ENCODE measurements around the gene MTMR4.
"Not testable (repeated sequence)": the region's sequence is repeated elsewhere in the genome, so short reads cannot be mapped to it uniquely, and the experiment has no call there.

MTMR4 gene

GRCh38 chr17:58513965-58514769 is at the start of gene MTMR4:
MTMR4 (minus strand) TSS chr17:58514638; CDS start chr17:58514407, 231 bp downstream.
- DNase-seq = peak; percentile 80 to 87

- DNase-seq = no peak
These were observed 46.1 kb upstream of the MTMR4 start for GRCh38 chr17:58560511-58560910.

GRCh38 chr17:58557981-58558380 is 43.5 kb upstream of the MTMR4 start:
- DNase-seq = no peak

GRCh38 chr17:58556833-58557250 is 42.4 kb upstream of the MTMR4 start:
- DNase-seq = no peak

- DNase-seq = not testable (repeated sequence)
These were observed 40.7 kb upstream of the MTMR4 start for GRCh38 chr17:58555109-58555508.

- DNase-seq = no peak
These were observed 26.8 kb upstream of the MTMR4 start for GRCh38 chr17:58541249-58541648.

GRCh38 chr17:58539698-58540097 is 25.3 kb upstream of the MTMR4 start:
- DNase-seq = no peak

GRCh38 chr17:58538811-58539409 is 24.5 kb upstream of the MTMR4 start:
- no peak for DNase-seq

GRCh38 chr17:58537266-58537665 is 22.8 kb upstream of the MTMR4 start:
- DNase-seq = no peak

GRCh38 chr17:58536542-58536941 is 22.1 kb upstream of the MTMR4 start:
- no peak for DNase-seq

GRCh38 chr17:58535431-58535830 is 21.0 kb upstream of the MTMR4 start:
- no peak for DNase-seq

- DNase-seq = no peak
These were observed 20.5 kb upstream of the MTMR4 start for GRCh38 chr17:58534901-58535421.

GRCh38 chr17:58534331-58534730 is 19.9 kb upstream of the MTMR4 start:
- DNase-seq = no peak

GRCh38 chr17:58533616-58534188 is 19.3 kb upstream of the MTMR4 start:
- no peak for DNase-seq

- DNase-seq = no peak
These were observed 18.1 kb upstream of the MTMR4 start for GRCh38 chr17:58532555-58532951.

- DNase-seq = peak; percentile 45 to 52
These were observed 17.5 kb upstream of the MTMR4 start for GRCh38 chr17:58531661-58532554.

GRCh38 chr17:58531122-58531521 is 16.7 kb upstream of the MTMR4 start:
- no peak for DNase-seq

GRCh38 chr17:58530655-58531054 is 16.2 kb upstream of the MTMR4 start:
- DNase-seq = no peak

- DNase-seq = no peak
These were observed 14.8 kb upstream of the MTMR4 start for GRCh38 chr17:58529275-58529674.

- DNase-seq = no peak
These were observed 14.0 kb upstream of the MTMR4 start for GRCh38 chr17:58528443-58528842.

GRCh38 chr17:58527949-58528348 is 13.5 kb upstream of the MTMR4 start:
- no peak for DNase-seq

GRCh38 chr17:58527306-58527705 is 12.9 kb upstream of the MTMR4 start:
- no peak for DNase-seq

GRCh38 chr17:58525239-58525638 is 10.8 kb upstream of the MTMR4 start:
- no peak for DNase-seq

Data from NCI-H1930 (cell line).